Right lobe of liver (tissue), 4 donors: ENCODE results near the gene CDON.

ENCODE experiments used
- POLR2A ChIP-seq: fragments of 450-650 bp; IDR thresholded peaks from one replicate; pipeline ENCODE4 v1.6.1; 2017; ENCODE audit warnings: antibody characterized with exemption, mild to moderate bottlenecking
- TF ChIP-seq, protein P1 (sequence below), 4 donors: fragments of 200-600 bp in 3 of 4; fragments of 450-650 bp in 1 of 4; IDR thresholded peaks; one replicate each; pipeline versions ENCODE4 v1.5.1 to v1.8.0; 2016 to 2022; ENCODE audit warnings: antibody characterized with exemption in 4 of 4, mild to moderate bottlenecking in 2 of 4
- donor health status: DM: no; HTN: no; CAD: no.
- donor health status: DM: no; HTN: no; CAD: no.
- donor health status: DM: no; HTN: yes; CAD: no.

DNA sequence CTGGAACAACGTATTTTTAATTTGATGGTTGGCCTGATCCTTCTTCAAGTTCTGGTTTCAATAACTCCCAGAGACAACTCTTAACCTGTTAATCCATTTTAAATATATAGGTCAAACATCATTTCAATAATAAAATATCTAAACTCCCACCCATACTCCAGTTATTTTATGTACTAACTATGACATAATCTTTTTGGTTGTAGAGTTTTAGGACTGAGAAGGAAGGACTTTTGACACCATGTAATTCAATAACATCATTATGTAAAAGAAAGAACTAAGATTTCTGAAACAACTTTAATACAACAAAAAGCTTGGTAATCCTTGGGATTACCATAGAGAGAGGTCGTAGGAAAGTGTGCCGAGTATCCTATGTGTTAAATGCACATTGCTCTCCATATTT, 85.3 kb downstream of the CDON start:
- TF ChIP-seq, protein P1, sequence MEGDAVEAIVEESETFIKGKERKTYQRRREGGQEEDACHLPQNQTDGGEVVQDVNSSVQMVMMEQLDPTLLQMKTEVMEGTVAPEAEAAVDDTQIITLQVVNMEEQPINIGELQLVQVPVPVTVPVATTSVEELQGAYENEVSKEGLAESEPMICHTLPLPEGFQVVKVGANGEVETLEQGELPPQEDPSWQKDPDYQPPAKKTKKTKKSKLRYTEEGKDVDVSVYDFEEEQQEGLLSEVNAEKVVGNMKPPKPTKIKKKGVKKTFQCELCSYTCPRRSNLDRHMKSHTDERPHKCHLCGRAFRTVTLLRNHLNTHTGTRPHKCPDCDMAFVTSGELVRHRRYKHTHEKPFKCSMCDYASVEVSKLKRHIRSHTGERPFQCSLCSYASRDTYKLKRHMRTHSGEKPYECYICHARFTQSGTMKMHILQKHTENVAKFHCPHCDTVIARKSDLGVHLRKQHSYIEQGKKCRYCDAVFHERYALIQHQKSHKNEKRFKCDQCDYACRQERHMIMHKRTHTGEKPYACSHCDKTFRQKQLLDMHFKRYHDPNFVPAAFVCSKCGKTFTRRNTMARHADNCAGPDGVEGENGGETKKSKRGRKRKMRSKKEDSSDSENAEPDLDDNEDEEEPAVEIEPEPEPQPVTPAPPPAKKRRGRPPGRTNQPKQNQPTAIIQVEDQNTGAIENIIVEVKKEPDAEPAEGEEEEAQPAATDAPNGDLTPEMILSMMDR (IDR thresholded peaks at IDR 0.05) = no peak
- TF ChIP-seq POLR2A = no peak
